HepG2 (cell line): ENCODE data around the gene ANKRD11. TPM values are rescaled to one million over a fixed set of nuclear protein-coding genes. Genes with fewer than 3 reads are reported as not detected.

Experiments
- ATAC-seq: fragments of 200-7000 bp; cut with Tn5 transposase; 3 replicates; pipeline ENCODE4 v1.9.1; 2020; ENCODE audit warnings: mild to moderate bottlenecking, moderate library complexity
- BruUV-seq: library from RNA; stranded (reverse); fragments of 400-500 nt; replicated peaks from 2 replicates; lab custom pipeline; 2021; lab: Mats Ljungman, UMichigan
- CTCF ChIA-PET: fragments of 300-600 bp; formaldehyde crosslinking; extraction: SDS; loops from one replicate; lab custom pipeline; 2021; ENCODE audit warnings: low total read pairs, inconsistent platforms, low intra/inter-chr PET ratio; lab: Yijun Ruan, JAX
- POLR2A ChIA-PET: fragments of 350-600 bp; sonication (Branson Sonifier 250); formaldehyde crosslinking; loops from one replicate; lab custom pipeline; 2020; ENCODE audit warnings: antibody characterized with exemption, inconsistent platforms; lab: Yijun Ruan, JAX
- DNase-seq: peaks from one replicate; pipeline ENCODE4 v3.0.0-alpha.2; 2015; ENCODE audit warnings: low spot score
- FAIRE-seq: peaks from 3 replicates; lab custom pipeline; 2011; peaks lifted over from hg19 to GRCh38; lab: Jason Lieb, UNC
- H2AFZ ChIP-seq: one replicate; pipeline ENCODE4 v1.6.1; 2011; ENCODE audit warnings: low read length, inconsistent platforms
- H3K27ac ChIP-seq: fragments of 300-600 bp; 3 replicates; pipeline ENCODE4 v1.8.0; 2011; ENCODE audit warnings: mixed run types, mild to moderate bottlenecking, mixed read lengths, low read length, inconsistent platforms; ENCODE audit not compliant: insufficient read depth; ENCODE audit errors: extremely low read length
- H3K27me3 ChIP-seq, 2 experiments: fragments of 200-600 bp in 1 of 2; 2 replicates in 1 of 2; 3 replicates in 1 of 2; pipeline versions ENCODE4 v1.6.0 to v1.8.0; 2011; ENCODE audit warnings: low read length in 2 of 2, mild to moderate bottlenecking in 2 of 2, moderate library complexity in 2 of 2, inconsistent platforms in 1 of 2; ENCODE audit not compliant: insufficient read depth in 2 of 2, control insufficient read depth in 1 of 2
- H3K36me3 ChIP-seq, 2 experiments: fragments of 200-600 bp in 1 of 2; replicated peaks in 1 of 2; 2 replicates in 1 of 2; 3 replicates in 1 of 2; pipeline versions ENCODE4 v1.5.1 to v1.8.0; 2011; ENCODE audit warnings: low read length in 2 of 2, inconsistent platforms in 1 of 2; ENCODE audit not compliant: insufficient read depth in 2 of 2, control insufficient read depth in 1 of 2
- H3K4me1 ChIP-seq: 2 replicates; pipeline ENCODE4 v1.5.1; 2012; ENCODE audit warnings: low read length, inconsistent platforms; ENCODE audit not compliant: insufficient read depth
- H3K4me2 ChIP-seq: 2 replicates; pipeline ENCODE4 v1.6.0; 2011; ENCODE audit warnings: low read depth, low read length, inconsistent platforms
- H3K4me3 ChIP-seq, 3 experiments: fragments of 200-600 bp in 1 of 3; sonication (generic), shearing (Covaris generic) in 1 of 3; replicated peaks in 1 of 3; 2 replicates each; pipeline ENCODE4 v1.5.1; 2011 to 2016; ENCODE audit warnings: low read length in 3 of 3, inconsistent platforms in 2 of 3, low read depth in 2 of 3, mild to moderate bottlenecking in 2 of 3, control low read depth in 1 of 3, mixed read lengths in 1 of 3; ENCODE audit not compliant: insufficient read depth in 1 of 3
- H3K79me2 ChIP-seq: one replicate; pipeline ENCODE4 v1.6.1; 2011; ENCODE audit warnings: low read length, inconsistent platforms; ENCODE audit not compliant: insufficient read depth
- H3K9ac ChIP-seq: 2 replicates; pipeline ENCODE4 v1.6.0; 2011; ENCODE audit warnings: mild to moderate bottlenecking, low read depth, low read length, inconsistent platforms; ENCODE audit not compliant: insufficient read depth
- H3K9me3 ChIP-seq: 2 replicates; pipeline ENCODE4 v1.5.1; 2012; ENCODE audit warnings: mild to moderate bottlenecking, low read length
- H4K20me1 ChIP-seq: 2 replicates; pipeline ENCODE4 v1.6.0; 2011; ENCODE audit warnings: inconsistent platforms, mild to moderate bottlenecking, low read length, moderate library complexity; ENCODE audit not compliant: insufficient read depth
- CEBPZ ChIP-seq: IDR thresholded peaks from 2 replicates; pipeline ENCODE4 v1.6.1; 2012; ENCODE audit warnings: low read length, improper control_type of control experiment
- ELF1 ChIP-seq: sonication (generic); formaldehyde crosslinking; IDR thresholded peaks from 2 replicates; pipeline ENCODE4 v1.4.0; 2020; ENCODE audit warnings: missing genetic modification reagents
- ELK4 ChIP-seq: sonication (generic); formaldehyde crosslinking; IDR thresholded peaks from 2 replicates; pipeline ENCODE4 v1.9.0; 2021; ENCODE audit warnings: missing genetic modification reagents, borderline replicate concordance
- PHB2 ChIP-seq: fragments of 450-650 bp; IDR thresholded peaks from 2 replicates; pipeline ENCODE4 v1.6.1; 2018; ENCODE audit not compliant: partially characterized antibody
- REPIN1 ChIP-seq: sonication (generic); formaldehyde crosslinking; IDR thresholded peaks from 2 replicates; pipeline ENCODE4 v1.8.0; 2022; ENCODE audit warnings: missing genetic modification reagents, low read depth, mild to moderate bottlenecking, borderline replicate concordance
- SETDB1 ChIP-seq: sonication (generic); formaldehyde crosslinking; IDR thresholded peaks from 2 replicates; pipeline ENCODE4 v1.5.1; 2020; ENCODE audit warnings: missing genetic modification reagents, mild to moderate bottlenecking, borderline replicate concordance
- ZBTB2 ChIP-seq: sonication (generic); formaldehyde crosslinking; IDR thresholded peaks from 2 replicates; pipeline ENCODE4 v1.8.0; 2022; ENCODE audit warnings: low read depth, missing genetic modification reagents
- ZFP90 ChIP-seq: sonication (generic); formaldehyde crosslinking; IDR thresholded peaks from 2 replicates; pipeline ENCODE4 v1.8.0; 2022; ENCODE audit warnings: missing genetic modification reagents, mild to moderate bottlenecking, inconsistent platforms, borderline replicate concordance
- ZNF101 ChIP-seq: sonication (generic); formaldehyde crosslinking; IDR thresholded peaks from 2 replicates; pipeline ENCODE4 v1.4.0; 2020; ENCODE audit warnings: mild to moderate bottlenecking, low read depth, missing genetic modification reagents, borderline replicate concordance
- WGBS: methylation state at CpG from one replicate; pipeline ENCODE4 v1.1.6; 2017; ENCODE audit warnings: low lambda C conversion rate; 5-methylcytosine and 5-hydroxymethylcytosine counted together
- in situ Hi-C: cut with HindIII; loops from 2 replicates; pipeline ENCODE4 v1.10.0; 2017; ENCODE audit warnings: low pct_unique_long_range_greater_than_20kb; ENCODE audit not compliant: extremely low pct_ligation_motif_present
- intact Hi-C: fragments of 100-400 bp; cut with micrococcal nuclease; formaldehyde crosslinking; loops from one replicate; pipeline ENCODE4 v1.10.0; 2022; ENCODE audit not compliant: unreplicated experiment
- polyA plus RNA-seq, 8 experiments: library from polyadenylated mRNA; depleted of rRNA in 3 of 8; stranded (reverse) in 7 of 8; unstranded in 1 of 8; fragments of >200 nt; fragmentation: Illumina TruSeq in 4 of 8; extraction: Trizol in 4 of 8; gene quantifications; 2 replicates each; pipeline versions ENCODE4 v1.2.1 to v1.2.3, GENCODE V29; 2011 to 2016; ENCODE audit warnings: low read depth in 4 of 8, missing spikeins in 1 of 8, mixed read lengths in 1 of 8; ENCODE audit not compliant: insufficient read depth in 1 of 8
- total RNA-seq, 5 experiments: library from RNA; depleted of rRNA; stranded (reverse); fragments of >200 nt; fragmentation: Illumina TruSeq; extraction: Trizol; gene quantifications; 2 replicates each; pipeline ENCODE4 v1.2.3, GENCODE V29; 2016; ENCODE audit warnings: low read depth in 1 of 5
- TF ChIP-seq, protein P1 (sequence below): sonication (generic); formaldehyde crosslinking; IDR thresholded peaks from 2 replicates; pipeline ENCODE4 v1.9.0; 2022; ENCODE audit warnings: low read depth, missing genetic modification reagents

ANKRD11 gene
- total and polyA plus RNA-seq, 2 of the 13 experiments (the other 11 are each of a cell fraction or from before 2014, with no cell fraction given): 21.4 to 38.4 TPM

GRCh38 chr16:89420204-89420603 is 70.2 kb downstream of the ANKRD11 start (continued):
- TF ChIP-seq CEBPZ: no peak
- TF ChIP-seq, all 625 proteins: peak for 0

DNA sequence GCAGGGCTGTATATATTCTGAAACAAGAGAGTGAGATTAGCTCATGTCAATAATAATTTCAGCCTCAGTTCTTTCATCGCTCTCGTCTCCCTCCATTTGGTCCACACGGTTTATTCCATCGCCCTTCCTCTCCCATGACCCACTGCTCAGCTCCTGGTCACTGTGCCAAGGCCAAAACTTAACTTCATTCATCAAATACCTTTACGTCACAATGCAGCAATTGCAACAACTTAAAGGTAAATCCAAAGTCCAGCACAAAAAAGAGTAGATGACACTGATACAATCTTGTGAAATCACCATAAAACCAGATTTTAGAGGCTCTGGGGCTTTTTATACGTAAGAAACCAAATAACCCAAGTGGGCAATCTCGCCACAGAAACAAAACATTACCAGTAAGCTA is 72.0 kb downstream of the ANKRD11 start:
- 36% methylated on average over 7 of the region's 7 CpGs for WGBS
- TF ChIP-seq ZNF101 (CRISPR knock-in tag): 0 out of 2 replicates have a peak, but pooled peaks have one; percentile 39
- TF ChIP-seq, protein P1, sequence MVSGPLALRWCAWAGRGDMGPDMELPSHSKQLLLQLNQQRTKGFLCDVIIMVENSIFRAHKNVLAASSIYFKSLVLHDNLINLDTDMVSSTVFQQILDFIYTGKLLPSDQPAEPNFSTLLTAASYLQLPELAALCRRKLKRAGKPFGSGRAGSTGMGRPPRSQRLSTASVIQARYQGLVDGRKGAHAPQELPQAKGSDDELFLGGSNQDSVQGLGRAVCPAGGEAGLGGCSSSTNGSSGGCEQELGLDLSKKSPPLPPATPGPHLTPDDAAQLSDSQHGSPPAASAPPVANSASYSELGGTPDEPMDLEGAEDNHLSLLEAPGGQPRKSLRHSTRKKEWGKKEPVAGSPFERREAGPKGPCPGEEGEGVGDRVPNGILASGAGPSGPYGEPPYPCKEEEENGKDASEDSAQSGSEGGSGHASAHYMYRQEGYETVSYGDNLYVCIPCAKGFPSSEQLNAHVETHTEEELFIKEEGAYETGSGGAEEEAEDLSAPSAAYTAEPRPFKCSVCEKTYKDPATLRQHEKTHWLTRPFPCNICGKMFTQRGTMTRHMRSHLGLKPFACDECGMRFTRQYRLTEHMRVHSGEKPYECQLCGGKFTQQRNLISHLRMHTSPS: no peak
- TF ChIP-seq ZFP90: no peak
- no peak for TF ChIP-seq PHB2
- no peak for TF ChIP-seq ELK4
- TF ChIP-seq ZBTB2 (CRISPR knock-in tag): no peak
- 0 out of 2 replicates have a peak, but pooled peaks have one; percentile 38 for TF ChIP-seq REPIN1 (CRISPR knock-in tag)
- TF ChIP-seq SETDB1 (CRISPR knock-in tag): no peak
- 0 out of 2 replicates have a peak, but pooled peaks have one; percentile 32 for TF ChIP-seq ELF1 (CRISPR knock-in tag)

More for the DNA sequence above, 72.0 kb downstream of the ANKRD11 start:
- Histone ChIP-seq H3K79me2 (peaks cover 93% of the 10 kb centered on the region), H4K20me1 (peaks cover 91% of the 10 kb centered on the region), H3K4me1 (peaks cover 86% of the 10 kb centered on the region), H3K36me3 (peaks cover 4 to 22% of the 10 kb centered on the region in 2 experiments; a peak in 2 of 5 replicates), H3K4me2 (peak overlapping the region; percentile 64), H3K27ac (peak overlapping the region; percentile 67), H3K27me3 (no peaks in the 10 kb centered on the region), H2AFZ (no peak overlapping the region), H3K9ac (peak overlapping the region; percentile 26), H3K9me3 (no peaks in the 10 kb centered on the region), H3K4me3 (no peak overlapping the region)
- in situ Hi-C loops (no loop called here), intact Hi-C loops (loop anchor here (10.0 kb wide), 1 partner anchor 84 kb away; no protein-coding TSS in a partner anchor)
- DNase-seq (peak; percentile 91), FAIRE-seq (peak; percentile 88), ATAC-seq (peak; percentile 20)
- ChIA-PET CTCF (no interaction called here), POLR2A (interaction anchor here (1.5 kb wide), 1 partner anchor 91 kb away, joined by 4 read pairs; no protein-coding TSS in a partner anchor)
- no TSS peak for BruUV-seq
